PC-9 (cell line): ENCODE data around the gene SMIM29. TPM values are rescaled to one million over a fixed set of nuclear protein-coding genes. Genes with fewer than 3 reads are reported as not detected.
"Not testable (repeated sequence)": the region's sequence is repeated elsewhere in the genome, so short reads cannot be mapped to it uniquely, and the experiment has no call there.

Source experiments
- BruUV-seq: library from RNA; stranded (reverse); fragments of 400-500 nt; replicated peaks from 2 replicates; lab custom pipeline; 2021; lab: Mats Ljungman, UMichigan
- CTCF ChIA-PET: fragments of 300-600 bp; sonication (Branson Sonifier 250); formaldehyde crosslinking; loops from one replicate; lab custom pipeline; 2022; ENCODE audit warnings: antibody characterized with exemption; lab: Charles Lee
- POLR2A ChIA-PET: fragments of 300-600 bp; sonication (Branson Sonifier 250); formaldehyde crosslinking; loops from one replicate; lab custom pipeline; 2022; ENCODE audit warnings: antibody characterized with exemption; ENCODE audit not compliant: unreplicated experiment; lab: Charles Lee
- DNase-seq, 2 experiments: peaks; one replicate each; pipeline versions ENCODE4 v3.0.0 to v3.0.0-alpha.2; 2015 to 2022; ENCODE audit warnings: mixed read lengths in 1 of 2
- H2AFZ ChIP-seq: fragments of 200-600 bp; sonication (generic); 2 replicates; pipeline ENCODE4 v1.8.1; 2017; ENCODE audit warnings: antibody characterized with exemption
- H3F3A ChIP-seq: fragments of 200-600 bp; sonication (generic); 2 replicates; pipeline ENCODE4 v1.8.1; 2017; ENCODE audit warnings: antibody characterized with exemption, mild to moderate bottlenecking, low read depth; ENCODE audit not compliant: insufficient read depth
- H3K27ac ChIP-seq: fragments of 200-600 bp; sonication (generic); 2 replicates; pipeline ENCODE4 v1.6.1; 2016; ENCODE audit warnings: mixed run types
- H3K27me3 ChIP-seq: fragments of 200-600 bp; sonication (generic); 2 replicates; pipeline ENCODE4 v1.6.1; 2016; ENCODE audit warnings: low read depth, mixed run types; ENCODE audit not compliant: insufficient read depth
- H3K36me3 ChIP-seq: fragments of 200-600 bp; sonication (generic); 2 replicates; pipeline ENCODE4 v1.6.1; 2016; ENCODE audit warnings: low read depth, mixed run types
- H3K4me1 ChIP-seq: fragments of 200-600 bp; sonication (generic); replicated peaks from 2 replicates; pipeline ENCODE4 v1.6.1; 2016; ENCODE audit warnings: mixed run types; ENCODE audit not compliant: insufficient read depth
- H3K4me2 ChIP-seq: fragments of 200-600 bp; sonication (generic); 2 replicates; pipeline ENCODE4 v1.6.1; 2017; ENCODE audit warnings: mixed run types
- H3K4me3 ChIP-seq: fragments of 200-600 bp; sonication (generic); 2 replicates; pipeline ENCODE4 v1.6.1; 2016; ENCODE audit warnings: mixed run types
- H3K79me2 ChIP-seq: fragments of 200-600 bp; sonication (generic); 2 replicates; pipeline ENCODE4 v1.6.1; 2017; ENCODE audit warnings: low read depth, mixed run types
- H3K9me2 ChIP-seq: fragments of 200-600 bp; sonication (generic); 2 replicates; pipeline ENCODE4 v1.8.1; 2017; ENCODE audit warnings: mild to moderate bottlenecking; ENCODE audit not compliant: insufficient read depth
- H3K9me3 ChIP-seq: fragments of 200-600 bp; sonication (generic); 2 replicates; pipeline ENCODE4 v1.8.1; 2016; ENCODE audit warnings: low read depth; ENCODE audit not compliant: insufficient read depth
- H4K20me1 ChIP-seq: fragments of 200-600 bp; sonication (generic); 2 replicates; pipeline ENCODE4 v1.8.1; 2017; ENCODE audit not compliant: insufficient read depth
- CTCF ChIP-seq: fragments of 200-600 bp; sonication (generic); conservative IDR thresholded peaks from 2 replicates; pipeline ENCODE4 v1.6.1; 2017; ENCODE audit warnings: mixed run types, antibody characterized with exemption, mild to moderate bottlenecking, moderate library complexity
- EZH2 ChIP-seq: fragments of 200-600 bp; sonication (generic); IDR thresholded peaks from 2 replicates; pipeline ENCODE4 v1.8.0; 2017; ENCODE audit warnings: antibody characterized with exemption, low read depth
- intact Hi-C: fragments of 100-400 bp; cut with micrococcal nuclease; formaldehyde crosslinking; loops from one replicate; pipeline ENCODE4 v1.10.0; 2022; ENCODE audit not compliant: unreplicated experiment
- total RNA-seq: library from RNA; stranded (reverse); gene quantifications from 2 replicates; pipeline ENCODE4 v1.2.3, GENCODE V29; 2021

The SMIM29 gene
- total RNA-seq, 1 experiment from 2014 or later: 35.2 TPM

- H3K9me3 ChIP-seq: no peaks in the 10 kb centered on the region
- ChIA-PET POLR2A (no interaction called here), CTCF (no interaction called here)
- no peaks in the 10 kb centered on the region for H3K27me3 ChIP-seq
- no peaks in the 10 kb centered on the region for H3F3A ChIP-seq
- H3K27ac ChIP-seq: no peak overlapping the region
- DNase-seq: no peak
- H3K9me2 ChIP-seq: no peaks in the 10 kb centered on the region
- intact Hi-C loops: no loop called here
- no peak overlapping the region for H3K4me2 ChIP-seq
- BruUV-seq: no TSS peak
- no peak overlapping the region for H3K4me3 ChIP-seq
- TF ChIP-seq EZH2: no peak
- TF ChIP-seq CTCF: no peak
- H3K36me3 ChIP-seq: 0 out of 2 replicates have a peak, but pooled peaks cover 2% of the 10 kb centered on the region
- H3K79me2 ChIP-seq: no peaks in the 10 kb centered on the region
- H3K4me1 ChIP-seq: peaks cover 10% of the 10 kb centered on the region
- H2AFZ ChIP-seq: no peak overlapping the region
- no peaks in the 10 kb centered on the region for H4K20me1 ChIP-seq
Measured at GRCh38 chr6:34273242-34273805, 24.5 kb upstream of the SMIM29 start.

GRCh38 chr6:34272013-34272926, 23.5 kb upstream of the SMIM29 start:
- Histone ChIP-seq H2AFZ (no peak overlapping the region), H3K79me2 (no peaks in the 10 kb centered on the region), H3K36me3 (no peaks in the 10 kb centered on the region), H3K9me2 (no peaks in the 10 kb centered on the region), H4K20me1 (no peaks in the 10 kb centered on the region), H3K4me2 (no peak overlapping the region), H3F3A (no peaks in the 10 kb centered on the region), H3K27me3 (no peaks in the 10 kb centered on the region), H3K27ac (no peak overlapping the region), H3K4me3 (no peak overlapping the region), H3K9me3 (no peaks in the 10 kb centered on the region), H3K4me1 (peaks cover 10% of the 10 kb centered on the region)
- ChIA-PET POLR2A (interaction anchor here (0.6 to 0.7 kb wide), 2 partner anchors 35 to 1003 kb away, joined by 3 to 7 read pairs; partner anchors contain the start of gene HMGA1), CTCF (no interaction called here)
- intact Hi-C loops: no loop called here
- BruUV-seq: no TSS peak
- TF ChIP-seq EZH2 (no peak), CTCF (no peak)
- DNase-seq: no peak

- H3K4me3 ChIP-seq, H2AFZ ChIP-seq, H3K9me3 ChIP-seq, CTCF ChIA-PET, H3K27me3 ChIP-seq, H3K27ac ChIP-seq, H3K9me2 ChIP-seq, H3F3A ChIP-seq, H4K20me1 ChIP-seq, H3K36me3 ChIP-seq, DNase-seq, H3K4me1 ChIP-seq, BruUV-seq, H3K4me2 ChIP-seq, intact Hi-C loops, H3K79me2 ChIP-seq: not testable (repeated sequence)
- POLR2A ChIA-PET: interaction anchor here (0.6 to 0.7 kb wide), 2 partner anchors 450 to 559 kb away, joined by 5 read pairs; partner anchors contain the start of gene UQCC2
Measured at GRCh38 chr6:34269658-34270341, 21.0 kb upstream of the SMIM29 start.

- H3K9me2 ChIP-seq, H3K9me3 ChIP-seq, CTCF ChIA-PET, H3K36me3 ChIP-seq, H3F3A ChIP-seq, POLR2A ChIA-PET, H2AFZ ChIP-seq, intact Hi-C loops, H3K4me2 ChIP-seq, H3K4me3 ChIP-seq, H4K20me1 ChIP-seq, H3K27me3 ChIP-seq, H3K27ac ChIP-seq, DNase-seq, H3K79me2 ChIP-seq, BruUV-seq, H3K4me1 ChIP-seq: not testable (repeated sequence)
Measured at GRCh38 chr6:34269132-34269531, 20.3 kb upstream of the SMIM29 start.
